KMS-11 (cell line): ENCODE measurements around the gene VPS45.

ENCODE experiments used
- H2AFZ ChIP-seq: fragments of 200-600 bp; sonication (generic); 2 replicates; pipeline ENCODE4 v1.6.1; 2016; ENCODE audit warnings: antibody characterized with exemption, mixed run types, low read depth
- H3K27ac ChIP-seq: fragments of 200-600 bp; sonication (generic); 2 replicates; pipeline ENCODE4 v1.6.1; 2016; ENCODE audit warnings: mild to moderate bottlenecking, mixed run types
- H3K27me3 ChIP-seq: fragments of 200-600 bp; sonication (generic); 2 replicates; pipeline ENCODE4 v1.6.1; 2017; ENCODE audit warnings: mild to moderate bottlenecking, low read depth, mixed run types, moderate library complexity; ENCODE audit not compliant: insufficient read depth
- H3K36me3 ChIP-seq: fragments of 200-600 bp; sonication (generic); 2 replicates; pipeline ENCODE4 v1.6.1; 2017; ENCODE audit warnings: mild to moderate bottlenecking, mixed run types; ENCODE audit not compliant: insufficient read depth
- H3K4me1 ChIP-seq: fragments of 200-600 bp; sonication (generic); 2 replicates; pipeline ENCODE4 v1.6.1; 2016; ENCODE audit warnings: mild to moderate bottlenecking, low read depth, mixed run types; ENCODE audit not compliant: poor library complexity, severe bottlenecking
- H3K4me2 ChIP-seq: fragments of 200-600 bp; sonication (generic); 2 replicates; pipeline ENCODE4 v1.7.0; 2016; ENCODE audit warnings: mild to moderate bottlenecking, mixed run types
- H3K4me3 ChIP-seq: fragments of 200-600 bp; sonication (generic); IDR thresholded peaks from 2 replicates; pipeline ENCODE4 v1.6.1; 2017; ENCODE audit warnings: low read depth, low read length, mixed read lengths; ENCODE audit not compliant: insufficient read depth
- H3K79me2 ChIP-seq: fragments of 200-600 bp; sonication (generic); 2 replicates; pipeline ENCODE4 v1.6.1; 2016; ENCODE audit warnings: low read depth, mixed run types; ENCODE audit not compliant: insufficient read depth
- H3K9ac ChIP-seq: fragments of 200-600 bp; sonication (generic); 2 replicates; pipeline ENCODE4 v1.6.1; 2016; ENCODE audit warnings: mild to moderate bottlenecking, mixed run types
- H4K20me1 ChIP-seq: fragments of 200-600 bp; sonication (generic); 2 replicates; pipeline ENCODE4 v1.6.1; 2016; ENCODE audit warnings: mild to moderate bottlenecking, mixed run types; ENCODE audit not compliant: insufficient read depth
- CTCF ChIP-seq: fragments of 200-600 bp; sonication (generic); conservative IDR thresholded peaks from 2 replicates; pipeline ENCODE4 v1.6.1; 2017; ENCODE audit warnings: low read depth, mild to moderate bottlenecking, antibody characterized with exemption, low read length, moderate library complexity, mixed read lengths

Gene VPS45

GRCh38 chr1:150118716-150119115 lies 51.1 kb downstream of the VPS45 start:
- Histone ChIP-seq H3K36me3 (no peaks in the 10 kb centered on the region), H3K4me1 (no peaks in the 10 kb centered on the region), H3K9ac (no peak overlapping the region), H3K79me2 (no peaks in the 10 kb centered on the region), H2AFZ (no peak overlapping the region), H3K4me2 (no peak overlapping the region), H3K27me3 (no peaks in the 10 kb centered on the region), H4K20me1 (no peaks in the 10 kb centered on the region), H3K4me3 (no peak overlapping the region), H3K27ac (no peak overlapping the region)
- no peak for TF ChIP-seq CTCF

GRCh38 chr1:150121236-150121862 lies 53.8 kb downstream of the VPS45 start:
- H3K9ac ChIP-seq: no peak overlapping the region
- no peaks in the 10 kb centered on the region for H3K4me1 ChIP-seq
- H3K36me3 ChIP-seq: no peaks in the 10 kb centered on the region
- no peaks in the 10 kb centered on the region for H3K27me3 ChIP-seq
- no peak overlapping the region for H3K4me2 ChIP-seq
- H3K27ac ChIP-seq: no peak overlapping the region
- no peak overlapping the region for H3K4me3 ChIP-seq
- H4K20me1 ChIP-seq: no peaks in the 10 kb centered on the region
- no peak for TF ChIP-seq CTCF
- no peak overlapping the region for H2AFZ ChIP-seq
- H3K79me2 ChIP-seq: no peaks in the 10 kb centered on the region

GRCh38 chr1:150126811-150127210 lies 59.2 kb downstream of the VPS45 start:
- H2AFZ ChIP-seq: no peak overlapping the region
- no peak for TF ChIP-seq CTCF
- H3K4me2 ChIP-seq: no peak overlapping the region
- H3K36me3 ChIP-seq: no peaks in the 10 kb centered on the region
- no peaks in the 10 kb centered on the region for H4K20me1 ChIP-seq
- no peak overlapping the region for H3K4me3 ChIP-seq
- no peaks in the 10 kb centered on the region for H3K4me1 ChIP-seq
- H3K79me2 ChIP-seq: no peaks in the 10 kb centered on the region
- H3K27ac ChIP-seq: no peak overlapping the region
- H3K9ac ChIP-seq: no peak overlapping the region
- no peaks in the 10 kb centered on the region for H3K27me3 ChIP-seq

- Histone ChIP-seq H3K9ac (no peak overlapping the region), H3K4me2 (no peak overlapping the region), H4K20me1 (no peaks in the 10 kb centered on the region), H3K4me3 (no peak overlapping the region), H3K4me1 (no peaks in the 10 kb centered on the region), H3K79me2 (no peaks in the 10 kb centered on the region), H3K27ac (no peak overlapping the region), H3K36me3 (no peaks in the 10 kb centered on the region), H3K27me3 (no peaks in the 10 kb centered on the region), H2AFZ (no peak overlapping the region)
- TF ChIP-seq CTCF: no peak
These were observed 59.9 kb downstream of the VPS45 start for GRCh38 chr1:150127464-150127863.
